MM.1S (cell line): Measurements from ENCODE around the gene JCAD.
A peak's percentile ranks its signal among the peaks of the same experiment; 100 is the strongest.
"Not testable (repeated sequence)": the region's sequence is repeated elsewhere in the genome, so short reads cannot be mapped to it uniquely, and the experiment has no call there.

Experiments
- DNase-seq: peaks from one replicate; pipeline ENCODE4 v3.0.0-alpha.2; 2015
- H2AFZ ChIP-seq: fragments of 300-600 bp; sonication (generic); 2 replicates; pipeline ENCODE4 v1.6.0; 2016; ENCODE audit warnings: antibody characterized with exemption, low read length
- H3F3A ChIP-seq: fragments of 300-600 bp; sonication (generic); 2 replicates; pipeline ENCODE4 v1.6.1; 2016; ENCODE audit warnings: mild to moderate bottlenecking, antibody characterized with exemption, low read length, moderate library complexity, mixed read lengths; ENCODE audit not compliant: insufficient read depth
- H3K27ac ChIP-seq: fragments of 300-600 bp; sonication (generic); 2 replicates; pipeline ENCODE4 v1.5.1; 2016; ENCODE audit warnings: mild to moderate bottlenecking, low read length
- H3K27me3 ChIP-seq: fragments of 300-600 bp; sonication (generic); replicated peaks from 2 replicates; pipeline ENCODE4 v1.6.0; 2016; ENCODE audit warnings: low read length; ENCODE audit not compliant: insufficient read depth
- H3K36me3 ChIP-seq: fragments of 300-600 bp; sonication (generic); replicated peaks from 2 replicates; pipeline ENCODE4 v1.6.1; 2016; ENCODE audit warnings: mild to moderate bottlenecking, low read length, mixed read lengths; ENCODE audit not compliant: insufficient read depth
- H3K4me1 ChIP-seq: fragments of 300-600 bp; sonication (generic); 2 replicates; pipeline ENCODE4 v1.6.1; 2016; ENCODE audit warnings: low read length, mixed read lengths
- H3K4me2 ChIP-seq: fragments of 300-600 bp; sonication (generic); 2 replicates; pipeline ENCODE4 v1.6.0; 2016; ENCODE audit warnings: low read depth, low read length
- H3K4me3 ChIP-seq: fragments of 300-600 bp; sonication (generic); 2 replicates; pipeline ENCODE4 v1.5.1; 2016; ENCODE audit warnings: low read length, mixed read lengths
- H3K79me2 ChIP-seq: fragments of 300-600 bp; sonication (generic); 2 replicates; pipeline ENCODE4 v1.6.1; 2016; ENCODE audit warnings: mixed run types, low read length, mixed read lengths
- H3K9ac ChIP-seq: fragments of 300-600 bp; sonication (generic); 2 replicates; pipeline ENCODE4 v1.6.1; 2016; ENCODE audit warnings: low read length, mixed read lengths
- H3K9me2 ChIP-seq: fragments of 300-600 bp; sonication (generic); replicated peaks from 2 replicates; pipeline ENCODE4 v1.6.1; 2016; ENCODE audit warnings: mild to moderate bottlenecking, low read length, mixed read lengths; ENCODE audit not compliant: insufficient read depth
- H3K9me3 ChIP-seq: fragments of 300-600 bp; sonication (generic); replicated peaks from 2 replicates; pipeline ENCODE4 v1.6.1; 2016; ENCODE audit warnings: mild to moderate bottlenecking, low read length, mixed read lengths; ENCODE audit not compliant: insufficient read depth
- H4K20me1 ChIP-seq: fragments of 300-600 bp; sonication (generic); 2 replicates; pipeline ENCODE4 v1.6.1; 2016; ENCODE audit warnings: mild to moderate bottlenecking, low read length, moderate library complexity, mixed read lengths; ENCODE audit not compliant: insufficient read depth
- EZH2 ChIP-seq: fragments of 300-600 bp; sonication (generic); optimal IDR thresholded peaks from 2 replicates; pipeline ENCODE3; 2017; ENCODE audit warnings: low read depth, mild to moderate bottlenecking, antibody characterized with exemption, low read length, mixed read lengths
- EZH2phosphoT487 ChIP-seq: fragments of 300-600 bp; sonication (generic); IDR thresholded peaks from 2 replicates; pipeline ENCODE4 v1.6.1; 2018; ENCODE audit warnings: antibody characterized with exemption, low read length
- TF ChIP-seq, protein P1 (sequence below): fragments of 300-600 bp; sonication (generic); IDR thresholded peaks from 2 replicates; pipeline ENCODE4 v1.5.1; 2016; ENCODE audit warnings: antibody characterized with exemption, low read length, mixed read lengths

JCAD gene

DNA sequence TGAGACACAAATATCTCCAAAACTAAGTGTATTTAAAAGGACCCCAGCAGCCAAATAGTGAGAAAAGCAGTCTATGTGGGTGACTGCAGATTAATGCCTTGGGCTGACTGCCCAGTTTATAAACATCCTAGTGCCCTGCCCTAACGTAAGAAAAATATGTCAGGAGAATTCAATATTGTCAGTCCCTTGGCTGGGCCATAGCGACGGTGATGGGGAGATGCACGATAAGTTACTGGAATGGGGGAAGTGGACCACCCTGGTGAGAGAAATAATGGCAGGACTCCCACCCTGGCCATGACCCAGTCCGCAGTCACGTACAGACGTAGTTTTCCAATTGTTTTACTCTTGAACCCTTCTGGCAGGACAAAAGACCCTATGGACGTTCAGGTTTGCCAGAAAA is 48.0 kb downstream of the JCAD start:
- H3K4me2 ChIP-seq, result no peak overlapping the region
- no peaks in the 10 kb centered on the region for H3K36me3 ChIP-seq
- no peaks in the 10 kb centered on the region for H3K9me2 ChIP-seq
- H3K9ac ChIP-seq, result no peak overlapping the region
- no peaks in the 10 kb centered on the region for H3K79me2 ChIP-seq
- no peak for DNase-seq
- TF ChIP-seq, protein P1, sequence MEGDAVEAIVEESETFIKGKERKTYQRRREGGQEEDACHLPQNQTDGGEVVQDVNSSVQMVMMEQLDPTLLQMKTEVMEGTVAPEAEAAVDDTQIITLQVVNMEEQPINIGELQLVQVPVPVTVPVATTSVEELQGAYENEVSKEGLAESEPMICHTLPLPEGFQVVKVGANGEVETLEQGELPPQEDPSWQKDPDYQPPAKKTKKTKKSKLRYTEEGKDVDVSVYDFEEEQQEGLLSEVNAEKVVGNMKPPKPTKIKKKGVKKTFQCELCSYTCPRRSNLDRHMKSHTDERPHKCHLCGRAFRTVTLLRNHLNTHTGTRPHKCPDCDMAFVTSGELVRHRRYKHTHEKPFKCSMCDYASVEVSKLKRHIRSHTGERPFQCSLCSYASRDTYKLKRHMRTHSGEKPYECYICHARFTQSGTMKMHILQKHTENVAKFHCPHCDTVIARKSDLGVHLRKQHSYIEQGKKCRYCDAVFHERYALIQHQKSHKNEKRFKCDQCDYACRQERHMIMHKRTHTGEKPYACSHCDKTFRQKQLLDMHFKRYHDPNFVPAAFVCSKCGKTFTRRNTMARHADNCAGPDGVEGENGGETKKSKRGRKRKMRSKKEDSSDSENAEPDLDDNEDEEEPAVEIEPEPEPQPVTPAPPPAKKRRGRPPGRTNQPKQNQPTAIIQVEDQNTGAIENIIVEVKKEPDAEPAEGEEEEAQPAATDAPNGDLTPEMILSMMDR, result no peak
- no peak for TF ChIP-seq EZH2
- TF ChIP-seq EZH2phosphoT487, result no peak
- no peaks in the 10 kb centered on the region for H3K9me3 ChIP-seq
- peaks cover 14% of the 10 kb centered on the region for H3K4me1 ChIP-seq
- no peak overlapping the region for H3K4me3 ChIP-seq
- H3F3A ChIP-seq, result no peaks in the 10 kb centered on the region
- no peaks in the 10 kb centered on the region for H4K20me1 ChIP-seq
- H2AFZ ChIP-seq, result no peak overlapping the region
- no peak overlapping the region for H3K27ac ChIP-seq
- H3K27me3 ChIP-seq, result no peaks in the 10 kb centered on the region

DNA sequence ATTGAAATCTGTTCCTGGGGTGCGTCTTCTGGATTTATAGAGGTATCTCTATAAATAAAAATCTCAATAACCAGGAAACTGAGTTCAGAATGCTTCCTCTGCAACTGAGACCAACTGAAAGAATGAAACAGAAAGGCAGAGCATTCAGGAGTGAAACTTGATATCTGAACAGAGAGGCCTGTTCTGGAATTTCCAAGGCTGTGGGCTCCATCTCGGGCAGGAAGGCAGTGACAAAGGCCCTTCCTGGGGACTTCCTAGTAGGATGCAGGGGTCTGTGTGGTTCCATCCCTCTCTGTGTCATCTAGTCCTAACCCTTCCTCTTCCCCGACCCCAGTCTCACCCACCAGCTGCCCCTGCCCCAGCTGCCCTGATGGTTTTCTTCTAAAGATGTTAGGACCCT is 52.0 kb downstream of the JCAD start:
- Histone ChIP-seq H3K36me3 (no peaks in the 10 kb centered on the region), H3K9me3 (no peaks in the 10 kb centered on the region), H4K20me1 (no peaks in the 10 kb centered on the region), H3K9ac (no peak overlapping the region), H3K9me2 (no peaks in the 10 kb centered on the region), H3K4me3 (no peak overlapping the region), H3K79me2 (no peaks in the 10 kb centered on the region), H3K4me2 (peak overlapping the region; percentile 35; the same call in 1 of the 2 replicates), H3K4me1 (peaks cover 14% of the 10 kb centered on the region), H2AFZ (no peak overlapping the region), H3K27me3 (no peaks in the 10 kb centered on the region), H3F3A (no peaks in the 10 kb centered on the region), H3K27ac (no peak overlapping the region)
- DNase-seq, result peak; percentile 30
- TF ChIP-seq EZH2 (no peak), EZH2phosphoT487 (no peak)
- TF ChIP-seq, protein P1, result no peak

DNA sequence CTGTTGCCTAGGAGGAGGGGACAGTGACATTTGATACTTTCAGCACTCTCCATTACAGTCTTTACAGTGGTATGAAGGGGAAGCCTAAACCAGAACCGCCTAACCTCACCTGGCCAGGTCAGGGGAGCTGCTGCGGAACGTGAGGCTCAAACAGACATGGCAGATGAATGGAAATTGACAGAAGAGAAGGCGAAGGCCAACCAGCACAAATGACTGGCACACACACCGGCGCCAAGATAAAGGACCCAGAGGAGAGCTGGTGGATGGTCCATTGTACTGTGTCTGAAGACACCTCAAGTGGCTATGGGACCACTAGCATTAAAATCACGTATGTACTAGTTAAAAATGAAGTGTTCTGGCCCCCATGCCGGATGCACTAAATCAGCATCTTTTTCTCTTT is 53.0 kb downstream of the JCAD start:
- no peak overlapping the region for H3K27ac ChIP-seq
- no peaks in the 10 kb centered on the region for H3K36me3 ChIP-seq
- H3K9me3 ChIP-seq, result no peaks in the 10 kb centered on the region
- H2AFZ ChIP-seq, result no peak overlapping the region
- H3K79me2 ChIP-seq, result no peaks in the 10 kb centered on the region
- no peak overlapping the region for H3K4me2 ChIP-seq
- no peaks in the 10 kb centered on the region for H3K9me2 ChIP-seq
- H3K4me3 ChIP-seq, result no peak overlapping the region
- H3K4me1 ChIP-seq, result peaks cover 14% of the 10 kb centered on the region
- H4K20me1 ChIP-seq, result no peaks in the 10 kb centered on the region
- no peaks in the 10 kb centered on the region for H3K27me3 ChIP-seq
- TF ChIP-seq EZH2phosphoT487 (no peak), EZH2 (no peak)
- TF ChIP-seq, protein P1, result no peak
- H3K9ac ChIP-seq, result no peak overlapping the region
- DNase-seq, result no peak
- H3F3A ChIP-seq, result no peaks in the 10 kb centered on the region

DNA sequence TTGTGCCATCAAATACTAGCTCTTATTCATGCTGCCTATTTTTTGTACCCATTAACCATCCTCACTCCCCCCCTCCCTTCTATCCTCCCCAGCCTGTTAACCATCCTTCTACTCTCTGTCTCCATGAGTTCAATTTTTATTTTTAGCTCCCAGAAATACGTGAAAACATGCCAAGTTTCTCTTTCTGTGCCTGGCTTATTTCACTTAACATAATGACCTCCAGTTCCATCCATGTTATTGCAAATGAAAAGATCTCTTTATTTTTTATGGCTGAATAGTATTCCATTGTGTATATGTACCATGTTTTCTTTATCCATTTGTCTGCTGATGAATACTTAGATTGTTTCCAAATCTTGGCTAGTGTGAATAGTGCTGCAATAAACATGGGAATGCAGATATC is 54.3 kb downstream of the JCAD start:
- not testable (repeated sequence) for DNase-seq, H3F3A ChIP-seq, H2AFZ ChIP-seq, H3K36me3 ChIP-seq, H3K9me3 ChIP-seq, H4K20me1 ChIP-seq, H3K4me2 ChIP-seq, H3K27ac ChIP-seq, H3K79me2 ChIP-seq, H3K9ac ChIP-seq, H3K4me3 ChIP-seq, H3K27me3 ChIP-seq, H3K9me2 ChIP-seq
- peaks cover 14% of the 10 kb centered on the region for H3K4me1 ChIP-seq
